SK-N-SH (cell line): ENCODE measurements around the gene TRIM62. TPM values are rescaled to one million over a fixed set of nuclear protein-coding genes. Genes with fewer than 3 reads are reported as not detected.

Experiments used
- CTCF ChIA-PET: fragments of 300-600, 350-600 bp; formaldehyde crosslinking; extraction: SDS; loops from one replicate; lab custom pipeline; 2021; lab: Yijun Ruan, JAX
- POLR2A ChIA-PET: fragments of 350-600 bp; sonication (Branson Sonifier 250); formaldehyde crosslinking; extraction: SDS; loops from one replicate; lab custom pipeline; 2020; ENCODE audit warnings: antibody characterized with exemption, inconsistent platforms; lab: Yijun Ruan, JAX
- DNase-seq: peaks from one replicate; pipeline ENCODE4 v3.0.0; 2012
- H2AFZ ChIP-seq: fragments of 200-600 bp; sonication (generic); 2 replicates; pipeline ENCODE4 v1.8.1; 2016; ENCODE audit warnings: antibody characterized with exemption, mild to moderate bottlenecking, low read depth
- H3F3A ChIP-seq: fragments of 200-600 bp; sonication (generic); replicated peaks from 2 replicates; pipeline ENCODE3; 2016; ENCODE audit warnings: antibody characterized with exemption, mild to moderate bottlenecking; ENCODE audit not compliant: insufficient read depth
- H3K27ac ChIP-seq, 2 experiments: fragments of 200-500 bp in 1 of 2; fragments of 200-600 bp in 1 of 2; sonication (Bioruptor generic) in 1 of 2; sonication (generic), shearing (Covaris generic) in 1 of 2; 2 replicates each; pipeline versions ENCODE4 v1.5.1 to v1.6.1; 2014 to 2016; ENCODE audit warnings: low read depth in 2 of 2, inconsistent platforms in 1 of 2, low read length in 1 of 2, mild to moderate bottlenecking in 1 of 2, mixed read lengths in 1 of 2
- H3K27me3 ChIP-seq: fragments of 200-600 bp; sonication (generic), shearing (Covaris generic); 2 replicates; pipeline ENCODE4 v1.6.1; 2016; ENCODE audit warnings: mixed run types; ENCODE audit not compliant: insufficient read depth
- H3K36me3 ChIP-seq, 2 experiments: fragments of 200-500 bp in 1 of 2; fragments of 200-600 bp in 1 of 2; sonication (Bioruptor generic) in 1 of 2; sonication (generic) in 1 of 2; replicated peaks in 1 of 2; 2 replicates each; pipeline versions ENCODE3 to v1.5.1; 2014 to 2016; ENCODE audit warnings: low read length in 1 of 2, mild to moderate bottlenecking in 1 of 2; ENCODE audit not compliant: insufficient read depth in 2 of 2, control insufficient read depth in 1 of 2
- H3K4me1 ChIP-seq, 2 experiments: fragments of 200-500 bp in 1 of 2; fragments of 200-600 bp in 1 of 2; sonication (Bioruptor generic) in 1 of 2; sonication (generic), shearing (Covaris generic) in 1 of 2; 2 replicates each; pipeline versions ENCODE4 v1.5.1 to v1.6.1; 2014 to 2016; ENCODE audit warnings: low read depth in 1 of 2, low read length in 1 of 2, mixed run types in 1 of 2; ENCODE audit not compliant: insufficient read depth in 2 of 2, control insufficient read depth in 1 of 2
- H3K4me2 ChIP-seq: fragments of 200-600 bp; sonication (generic), shearing (Covaris generic); 2 replicates; pipeline ENCODE4 v1.6.1; 2017; ENCODE audit warnings: mixed run types
- H3K4me3 ChIP-seq, 2 experiments: fragments of 200-500 bp in 1 of 2; fragments of 200-600 bp in 1 of 2; sonication (Bioruptor generic) in 1 of 2; sonication (generic), shearing (Covaris generic) in 1 of 2; 2 replicates each; pipeline versions ENCODE4 v1.5.1 to v1.8.1; 2014 to 2016; ENCODE audit warnings: low read depth in 2 of 2, inconsistent platforms in 1 of 2, low read length in 1 of 2, mild to moderate bottlenecking in 1 of 2, mixed read lengths in 1 of 2, moderate library complexity in 1 of 2
- H3K79me2 ChIP-seq: fragments of 200-600 bp; sonication (generic); 2 replicates; pipeline ENCODE4 v1.8.1; 2017; ENCODE audit warnings: mild to moderate bottlenecking; ENCODE audit not compliant: insufficient read depth
- H3K9ac ChIP-seq: fragments of 200-600 bp; sonication (generic); 2 replicates; pipeline ENCODE4 v1.6.1; 2017; ENCODE audit warnings: mixed run types
- H3K9me2 ChIP-seq: fragments of 200-600 bp; sonication (generic); 2 replicates; pipeline ENCODE4 v1.6.1; 2017; ENCODE audit warnings: mixed run types
- H3K9me3 ChIP-seq: fragments of 200-600 bp; sonication (generic); 2 replicates; pipeline ENCODE4 v1.6.1; 2017; ENCODE audit warnings: mixed run types, mild to moderate bottlenecking, moderate library complexity
- H4K20me1 ChIP-seq: fragments of 200-600 bp; sonication (generic); 2 replicates; pipeline ENCODE4 v1.6.1; 2017; ENCODE audit warnings: mild to moderate bottlenecking, mixed run types; ENCODE audit not compliant: insufficient read depth
- CTCF ChIP-seq: fragments of 200-600 bp; sonication (generic); IDR thresholded peaks from 2 replicates; pipeline ENCODE4 v1.6.1; 2017; ENCODE audit warnings: antibody characterized with exemption, mild to moderate bottlenecking, moderate library complexity
- EZH2phosphoT487 ChIP-seq: fragments of 200-600 bp; sonication (generic); IDR thresholded peaks from 2 replicates; pipeline ENCODE4 v1.6.1; 2017; ENCODE audit warnings: low read depth, mixed run types, mild to moderate bottlenecking, antibody characterized with exemption, moderate library complexity, borderline replicate concordance
- FOSL2 ChIP-seq: IDR thresholded peaks from 2 replicates; pipeline ENCODE4 v1.4.0; 2012; ENCODE audit warnings: low read depth, mild to moderate bottlenecking, moderate library complexity, borderline replicate concordance
- FOXJ3 ChIP-seq: sonication (generic); formaldehyde crosslinking; IDR thresholded peaks from 2 replicates; pipeline ENCODE4 v1.5.1; 2020; ENCODE audit warnings: mild to moderate bottlenecking, missing genetic modification reagents
- IRF3 ChIP-seq: fragments of 150-350 bp; IDR thresholded peaks from 2 replicates; pipeline ENCODE4 v1.6.1; 2016; ENCODE audit warnings: mild to moderate bottlenecking, low read depth, low read length
- JUND ChIP-seq: IDR thresholded peaks from 2 replicates; pipeline ENCODE4 v1.4.0; 2012
- MXI1 ChIP-seq: IDR thresholded peaks from 2 replicates; pipeline ENCODE4 v1.6.1; 2012; ENCODE audit warnings: mild to moderate bottlenecking, low read depth, low read length, improper control_type of control experiment
- SIN3A ChIP-seq: IDR thresholded peaks from 2 replicates; pipeline ENCODE4 v1.6.1; 2012; ENCODE audit warnings: low read depth, mild to moderate bottlenecking, low read length, moderate library complexity, borderline replicate concordance
- WGBS: methylation state at CpG from one replicate; pipeline ENCODE4 v1.1.6; 2017; ENCODE audit warnings: low lambda C conversion rate; 5-methylcytosine and 5-hydroxymethylcytosine counted together
- polyA plus RNA-seq, 3 experiments: library from polyadenylated mRNA; depleted of rRNA; stranded (reverse); fragments of >200 nt; gene quantifications; 2 replicates each; pipeline ENCODE4 v1.2.3, GENCODE V29; 2012

The TRIM62 gene
- polyA plus RNA-seq, 1 of the 3 experiments (the other 2 are of a cell fraction): 4.4 TPM

GRCh38 chr1:33133478-33134105, 48.3 kb downstream of the TRIM62 start:
- no peaks in the 10 kb centered on the region for H3F3A ChIP-seq
- DNase-seq: no peak
- WGBS: 82% methylated on average over 9 of the region's 10 CpGs
- ChIA-PET POLR2A (no interaction called here), CTCF (interaction anchor here (1.2 kb wide), 1 partner anchor 14 kb away, joined by 4 read pairs; no protein-coding TSS in a partner anchor)
- no peaks in the 10 kb centered on the region for H3K27me3 ChIP-seq
- H3K4me3 ChIP-seq: no peak overlapping the region
- no peak overlapping the region for H3K4me2 ChIP-seq
- H3K79me2 ChIP-seq: peaks cover 2% of the 10 kb centered on the region; the same call in 1 of the 2 replicates
- no peak overlapping the region for H3K27ac ChIP-seq
- no peak overlapping the region for H2AFZ ChIP-seq
- peaks cover 6 to 19% of the 10 kb centered on the region in 2 experiments for H3K4me1 ChIP-seq
- H3K9me3 ChIP-seq: no peaks in the 10 kb centered on the region
- H3K9me2 ChIP-seq: no peaks in the 10 kb centered on the region
- H3K9ac ChIP-seq: no peak overlapping the region
- no peaks in the 10 kb centered on the region for H4K20me1 ChIP-seq
- TF ChIP-seq MXI1 (no peak), JUND (no peak), FOSL2 (no peak), CTCF (no peak), EZH2phosphoT487 (no peak), FOXJ3 (CRISPR knock-in tag) (no peak)
- no peaks in the 10 kb centered on the region for H3K36me3 ChIP-seq

DNA sequence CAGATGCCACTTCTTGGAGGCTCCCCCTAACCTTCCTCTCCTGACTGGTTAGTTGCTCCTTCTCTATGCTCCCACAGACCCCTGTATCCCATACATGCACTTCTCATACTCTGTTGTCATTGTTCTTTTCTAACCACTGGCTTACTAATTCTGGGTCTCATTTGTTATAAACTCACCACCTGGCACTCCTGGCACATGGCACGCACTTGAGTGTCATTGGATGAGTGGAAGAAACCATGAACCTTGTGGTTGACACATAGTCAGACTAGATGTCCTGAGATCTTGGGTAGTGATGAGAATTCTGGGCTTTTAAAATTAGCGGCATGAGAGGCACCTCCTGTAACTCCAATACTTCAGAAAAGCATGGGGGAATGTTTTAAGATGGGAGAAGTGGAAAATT, 49.3 kb downstream of the TRIM62 start:
- no peak overlapping the region for H3K4me2 ChIP-seq
- CTCF ChIA-PET: no interaction called here
- peaks cover 12 to 17% of the 10 kb centered on the region in 2 experiments for H3K4me1 ChIP-seq
- POLR2A ChIA-PET: no interaction called here
- no peak overlapping the region for H2AFZ ChIP-seq
- H3K9me3 ChIP-seq: no peaks in the 10 kb centered on the region
- H3K79me2 ChIP-seq: peaks cover 7% of the 10 kb centered on the region; the same call in 1 of the 2 replicates
- no peaks in the 10 kb centered on the region for H3K36me3 ChIP-seq
- H3K27me3 ChIP-seq: no peaks in the 10 kb centered on the region
- no peak overlapping the region for H3K4me3 ChIP-seq
- H3K9ac ChIP-seq: no peak overlapping the region
- TF ChIP-seq IRF3 (no peak), SIN3A (no peak)
- DNase-seq: no peak
- H3K27ac ChIP-seq: no peak overlapping the region
- H3K9me2 ChIP-seq: no peaks in the 10 kb centered on the region
- H4K20me1 ChIP-seq: no peaks in the 10 kb centered on the region
- H3F3A ChIP-seq: peaks cover 6% of the 10 kb centered on the region
- WGBS: 92% methylated on average over 2 of the region's 2 CpGs
